Neural progenitor cell (in vitro differentiated cells): Measurements from ENCODE around the gene NFATC1.

Source experiments
- EZH2 ChIP-seq: fragments of 200-600 bp; sonication (generic); IDR thresholded peaks from 2 replicates; pipeline ENCODE4 v1.6.1; 2017; ENCODE audit warnings: antibody characterized with exemption, mild to moderate bottlenecking, moderate library complexity
- TF ChIP-seq, protein P1 (sequence below): fragments of 200-600 bp; sonication (generic); IDR thresholded peaks from 2 replicates; pipeline ENCODE4 v1.5.1; 2017; ENCODE audit warnings: antibody characterized with exemption, mild to moderate bottlenecking

DNA sequence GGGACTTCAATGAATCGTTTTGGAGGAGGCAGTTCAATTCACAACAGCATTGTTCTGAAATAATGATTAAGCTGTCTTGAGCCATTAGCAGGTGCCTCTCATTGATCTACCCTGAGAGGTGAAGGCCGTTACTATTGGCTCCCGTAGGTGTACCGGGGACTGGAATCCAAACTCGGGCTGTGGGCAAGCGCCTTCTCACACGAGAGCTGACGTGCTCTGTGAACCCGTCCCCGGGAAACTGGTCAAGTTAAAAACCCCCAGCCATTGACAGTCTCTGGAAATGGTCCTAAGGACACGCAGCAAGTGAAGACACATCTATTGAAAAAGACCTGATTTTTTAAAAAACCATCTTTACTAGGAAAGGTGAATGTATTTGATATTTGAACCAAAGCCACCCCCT, 8.1 kb upstream of the NFATC1 start:
- TF ChIP-seq, protein P1, sequence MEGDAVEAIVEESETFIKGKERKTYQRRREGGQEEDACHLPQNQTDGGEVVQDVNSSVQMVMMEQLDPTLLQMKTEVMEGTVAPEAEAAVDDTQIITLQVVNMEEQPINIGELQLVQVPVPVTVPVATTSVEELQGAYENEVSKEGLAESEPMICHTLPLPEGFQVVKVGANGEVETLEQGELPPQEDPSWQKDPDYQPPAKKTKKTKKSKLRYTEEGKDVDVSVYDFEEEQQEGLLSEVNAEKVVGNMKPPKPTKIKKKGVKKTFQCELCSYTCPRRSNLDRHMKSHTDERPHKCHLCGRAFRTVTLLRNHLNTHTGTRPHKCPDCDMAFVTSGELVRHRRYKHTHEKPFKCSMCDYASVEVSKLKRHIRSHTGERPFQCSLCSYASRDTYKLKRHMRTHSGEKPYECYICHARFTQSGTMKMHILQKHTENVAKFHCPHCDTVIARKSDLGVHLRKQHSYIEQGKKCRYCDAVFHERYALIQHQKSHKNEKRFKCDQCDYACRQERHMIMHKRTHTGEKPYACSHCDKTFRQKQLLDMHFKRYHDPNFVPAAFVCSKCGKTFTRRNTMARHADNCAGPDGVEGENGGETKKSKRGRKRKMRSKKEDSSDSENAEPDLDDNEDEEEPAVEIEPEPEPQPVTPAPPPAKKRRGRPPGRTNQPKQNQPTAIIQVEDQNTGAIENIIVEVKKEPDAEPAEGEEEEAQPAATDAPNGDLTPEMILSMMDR, result no peak
- no peak for TF ChIP-seq EZH2
